B cell (primary cell): ENCODE results near the gene OR10H4. TPM values are rescaled to one million over a fixed set of nuclear protein-coding genes. Genes with fewer than 3 reads are reported as not detected.

Experiments used
- ATAC-seq: fragments of 200-7000 bp; cut with Tn5 transposase; one replicate; pipeline ENCODE4 v1.10.0; 2021; ENCODE audit warnings: low read depth, mild to moderate bottlenecking, moderate number of reproducible peaks, moderate library complexity
- CTCF ChIA-PET: fragments of 350-600 bp; sonication (Branson Sonifier 250); formaldehyde crosslinking; loops from one replicate; lab custom pipeline; 2021; ENCODE audit warnings: antibody characterized with exemption, inconsistent platforms; lab: Charles Lee
- POLR2A ChIA-PET: fragments of 350-600 bp; sonication (Branson Sonifier 250); formaldehyde crosslinking; loops from one replicate; lab custom pipeline; 2021; ENCODE audit warnings: antibody characterized with exemption; lab: Charles Lee
- DNase-seq: peaks from one replicate; pipeline ENCODE4 v3.0.0; 2013
- H2AFZ ChIP-seq: 2 replicates; pipeline ENCODE4 v1.6.1; 2012; ENCODE audit warnings: mild to moderate bottlenecking, low read depth, low read length; ENCODE audit not compliant: insufficient read depth, poor library complexity, severe bottlenecking
- H3K27ac ChIP-seq, 2 donors: 1 replicate in 1 of 2; 2 replicates in 1 of 2; pipeline ENCODE4 v1.5.1; 2012 to 2013; ENCODE audit warnings: low read length in 2 of 2, mild to moderate bottlenecking in 2 of 2, moderate library complexity in 1 of 2
- H3K27me3 ChIP-seq, 4 experiments: fragments of 200-600 bp in 1 of 4; sonication (generic) in 1 of 4; replicated peaks in 1 of 4; 1 replicate in 2 of 4; 2 replicates in 2 of 4; pipeline versions ENCODE4 v1.6.1 to v1.7.0; 2013 to 2016; ENCODE audit warnings: low read length in 3 of 4, mild to moderate bottlenecking in 2 of 4, mixed read lengths in 1 of 4, moderate library complexity in 1 of 4; ENCODE audit not compliant: insufficient read depth in 4 of 4, control insufficient read depth in 3 of 4; ENCODE audit errors: control extremely low read depth in 1 of 4
- H3K36me3 ChIP-seq, 2 experiments: replicated peaks in 1 of 2; 1 replicate in 1 of 2; 2 replicates in 1 of 2; pipeline versions ENCODE4 v1.6.1 to v1.7.1; 2013; ENCODE audit warnings: low read length in 1 of 2; ENCODE audit not compliant: insufficient read depth in 2 of 2, control insufficient read depth in 1 of 2; ENCODE audit errors: control extremely low read depth in 1 of 2, extremely low read depth in 1 of 2
- H3K4me1 ChIP-seq, 2 donors: fragments of 200-600 bp in 1 of 2; sonication (generic) in 1 of 2; 1 replicate in 1 of 2; 2 replicates in 1 of 2; pipeline versions ENCODE4 v1.5.1 to v1.6.1; 2013 to 2017; ENCODE audit warnings: low read length in 2 of 2; ENCODE audit not compliant: control insufficient read depth in 2 of 2, insufficient read depth in 2 of 2
- H3K4me2 ChIP-seq: replicated peaks from 2 replicates; pipeline ENCODE3; 2012; ENCODE audit warnings: mild to moderate bottlenecking, low read depth, low read length; ENCODE audit not compliant: poor library complexity, severe bottlenecking
- H3K4me3 ChIP-seq, 5 experiments: fragments of 200-600 bp in 1 of 5; sonication (generic) in 1 of 5; 1 replicate in 3 of 5; 2 replicates in 2 of 5; pipeline versions ENCODE4 v1.5.1 to v1.7.0; 2011 to 2016; ENCODE audit warnings: low read length in 4 of 5, mild to moderate bottlenecking in 4 of 5, low read depth in 2 of 5, control low read depth in 1 of 5, moderate library complexity in 1 of 5; ENCODE audit not compliant: insufficient read depth in 1 of 5; ENCODE audit errors: control extremely low read depth in 1 of 5, extremely low read depth in 1 of 5
- H3K79me2 ChIP-seq: fragments of 200-600 bp; sonication (generic); one replicate; pipeline ENCODE4 v1.6.0; 2016; ENCODE audit warnings: low read length; ENCODE audit not compliant: control insufficient read depth, insufficient read depth
- H3K9ac ChIP-seq: fragments of 200-600 bp; sonication (generic); 2 replicates; pipeline ENCODE4 v1.6.1; 2017; ENCODE audit warnings: mild to moderate bottlenecking, low read length, moderate library complexity
- H3K9me3 ChIP-seq, 3 donors: one replicate each; pipeline versions ENCODE4 v1.6.1 to v1.7.1; 2013; ENCODE audit warnings: low read length in 2 of 3; ENCODE audit not compliant: control insufficient read depth in 2 of 3, insufficient read depth in 1 of 3; ENCODE audit errors: control extremely low read depth in 1 of 3
- H4K20me1 ChIP-seq: 2 replicates; pipeline ENCODE4 v1.6.0; 2012; ENCODE audit warnings: mild to moderate bottlenecking, low read length; ENCODE audit not compliant: insufficient read depth, control insufficient read depth, poor library complexity, severe bottlenecking
- H3K27ac Mint-ChIP-seq: one replicate; pipeline ENCODE4 v1.8.0; 2021; ENCODE audit warnings: mixed read lengths
- H3K27me3 Mint-ChIP-seq: one replicate; pipeline ENCODE4 v1.8.0; 2021; ENCODE audit warnings: mixed read lengths
- H3K4me1 Mint-ChIP-seq: one replicate; pipeline ENCODE4 v1.8.0; 2021; ENCODE audit warnings: mixed read lengths
- H3K4me3 Mint-ChIP-seq: one replicate; pipeline ENCODE4 v1.8.0; 2021; ENCODE audit warnings: mixed read lengths
- H3K9me3 Mint-ChIP-seq: one replicate; pipeline ENCODE4 v1.8.0; 2022; ENCODE audit warnings: mixed read lengths; ENCODE audit not compliant: insufficient read depth
- EZH2 ChIP-seq: IDR thresholded peaks from 2 replicates; pipeline ENCODE4 v1.6.1; 2012; ENCODE audit warnings: borderline replicate concordance, low read depth, mild to moderate bottlenecking, moderate library complexity, low read length; ENCODE audit not compliant: insufficient read depth, poor library complexity, severe bottlenecking
- WGBS: methylation state at CpG from one replicate; pipeline ENCODE4 v1.1.5; 2013; ENCODE audit warnings: missing lambda C conversion rate; ENCODE audit not compliant: insufficient coverage; 5-methylcytosine and 5-hydroxymethylcytosine counted together
- intact Hi-C: fragments of 100-400 bp; cut with micrococcal nuclease; formaldehyde crosslinking; loops from one replicate; pipeline ENCODE4 v1.10.0; 2022
- polyA plus RNA-seq: library from polyadenylated mRNA; depleted of rRNA; stranded (reverse); fragments of >200 nt; gene quantifications from 2 replicates; pipeline ENCODE4 v1.2.3, GENCODE V29; 2012
- total RNA-seq, 2 donors: library from RNA; stranded (reverse); fragments of 120-200 nt in 1 of 2; gene quantifications; 1 replicate in 1 of 2; 2 replicates in 1 of 2; pipeline versions ENCODE4 v1.2.3 to v1.2.4, GENCODE V29; 2013 to 2022
- TF ChIP-seq, protein P1 (sequence below): fragments of 200-600 bp; IDR thresholded peaks from one replicate; pipeline ENCODE4 v1.8.0; 2022; ENCODE audit warnings: antibody characterized with exemption, mild to moderate bottlenecking

The OR10H4 gene
- total and polyA plus RNA-seq, 2 donors (not counting 1 experiment from before 2014, with no cell fraction given), result not detected

- H3K4me1 ChIP-seq, result no peaks in the 10 kb centered on the region
- intact Hi-C loops, result no loop called here
- TF ChIP-seq, protein P1, sequence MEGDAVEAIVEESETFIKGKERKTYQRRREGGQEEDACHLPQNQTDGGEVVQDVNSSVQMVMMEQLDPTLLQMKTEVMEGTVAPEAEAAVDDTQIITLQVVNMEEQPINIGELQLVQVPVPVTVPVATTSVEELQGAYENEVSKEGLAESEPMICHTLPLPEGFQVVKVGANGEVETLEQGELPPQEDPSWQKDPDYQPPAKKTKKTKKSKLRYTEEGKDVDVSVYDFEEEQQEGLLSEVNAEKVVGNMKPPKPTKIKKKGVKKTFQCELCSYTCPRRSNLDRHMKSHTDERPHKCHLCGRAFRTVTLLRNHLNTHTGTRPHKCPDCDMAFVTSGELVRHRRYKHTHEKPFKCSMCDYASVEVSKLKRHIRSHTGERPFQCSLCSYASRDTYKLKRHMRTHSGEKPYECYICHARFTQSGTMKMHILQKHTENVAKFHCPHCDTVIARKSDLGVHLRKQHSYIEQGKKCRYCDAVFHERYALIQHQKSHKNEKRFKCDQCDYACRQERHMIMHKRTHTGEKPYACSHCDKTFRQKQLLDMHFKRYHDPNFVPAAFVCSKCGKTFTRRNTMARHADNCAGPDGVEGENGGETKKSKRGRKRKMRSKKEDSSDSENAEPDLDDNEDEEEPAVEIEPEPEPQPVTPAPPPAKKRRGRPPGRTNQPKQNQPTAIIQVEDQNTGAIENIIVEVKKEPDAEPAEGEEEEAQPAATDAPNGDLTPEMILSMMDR, result no peak
- TF ChIP-seq EZH2, result no peak
- no peak overlapping the region for H3K4me2 ChIP-seq
- H3K27ac ChIP-seq, result no peak overlapping the region
- ATAC-seq (no peak), DNase-seq (no peak)
- Mint-ChIP-seq H3K4me1 (peaks cover 5% of the 10 kb centered on the region), H3K27me3 (peaks cover 45% of the 10 kb centered on the region), H3K9me3 (peaks cover 4% of the 10 kb centered on the region), H3K4me3 (no peak overlapping the region), H3K27ac (no peak overlapping the region)
- POLR2A ChIA-PET, result no interaction called here
- H3K36me3 ChIP-seq, result no peaks in the 10 kb centered on the region
- WGBS, result no CpG with 5 or more reads among the region's 2 CpGs
- no peak overlapping the region for H3K4me3 ChIP-seq
- CTCF ChIA-PET, result no interaction called here
- peaks cover 2 to 16% (median 9%) of the 10 kb centered on the region in 3 donors for H3K9me3 ChIP-seq
- H2AFZ ChIP-seq, result no peak overlapping the region
- H3K9ac ChIP-seq, result no peak overlapping the region
- peaks cover 0 to 28% (median 15%) of the 10 kb centered on the region in 4 experiments for H3K27me3 ChIP-seq
- H4K20me1 ChIP-seq, result no peaks in the 10 kb centered on the region
- H3K79me2 ChIP-seq, result no peaks in the 10 kb centered on the region
Observed at GRCh38 chr19:15915109-15915508, 33.7 kb upstream of the OR10H4 start.

- H3K27me3 ChIP-seq, result peaks cover 0 to 9% (median 2%) of the 10 kb centered on the region in 4 experiments
- H3K27ac ChIP-seq, result no peak overlapping the region
- intact Hi-C loops, result no loop called here
- H3K4me3 ChIP-seq, result no peak overlapping the region
- DNase-seq (no peak), ATAC-seq (no peak)
- H3K9ac ChIP-seq, result no peak overlapping the region
- no peak for TF ChIP-seq EZH2
- TF ChIP-seq, protein P1, result no peak
- H3K4me1 Mint-ChIP-seq, result peaks cover 4% of the 10 kb centered on the region
- H3K36me3 ChIP-seq, result no peaks in the 10 kb centered on the region
- H3K27ac Mint-ChIP-seq, result no peak overlapping the region
- H3K9me3 Mint-ChIP-seq, result peaks cover 3% of the 10 kb centered on the region
- H3K4me3 Mint-ChIP-seq, result no peak overlapping the region
- H4K20me1 ChIP-seq, result no peaks in the 10 kb centered on the region
- H3K27me3 Mint-ChIP-seq, result peaks cover 52% of the 10 kb centered on the region
- no peak overlapping the region for H3K4me2 ChIP-seq
- POLR2A ChIA-PET, result no interaction called here
- H3K4me1 ChIP-seq, result no peaks in the 10 kb centered on the region
- H3K9me3 ChIP-seq, result peaks cover 2 to 9% (median 6%) of the 10 kb centered on the region in 3 donors
- H3K79me2 ChIP-seq, result no peaks in the 10 kb centered on the region
- CTCF ChIA-PET, result no interaction called here
- WGBS, result 69% methylated on average over 2 of the region's 4 CpGs
- H2AFZ ChIP-seq, result no peak overlapping the region
Observed at GRCh38 chr19:15919243-15919642, 29.6 kb upstream of the OR10H4 start.
